NCI-H526 (cell line): Measurements from ENCODE around the gene MX1.
"Not testable (repeated sequence)": the region's sequence is repeated elsewhere in the genome, so short reads cannot be mapped to it uniquely, and the experiment has no call there.

Source experiments
- DNase-seq, 2 experiments: peaks; one replicate each; lab custom pipeline; 2025; lab: John Stamatoyannopoulos, UW

MX1 gene

DNA sequence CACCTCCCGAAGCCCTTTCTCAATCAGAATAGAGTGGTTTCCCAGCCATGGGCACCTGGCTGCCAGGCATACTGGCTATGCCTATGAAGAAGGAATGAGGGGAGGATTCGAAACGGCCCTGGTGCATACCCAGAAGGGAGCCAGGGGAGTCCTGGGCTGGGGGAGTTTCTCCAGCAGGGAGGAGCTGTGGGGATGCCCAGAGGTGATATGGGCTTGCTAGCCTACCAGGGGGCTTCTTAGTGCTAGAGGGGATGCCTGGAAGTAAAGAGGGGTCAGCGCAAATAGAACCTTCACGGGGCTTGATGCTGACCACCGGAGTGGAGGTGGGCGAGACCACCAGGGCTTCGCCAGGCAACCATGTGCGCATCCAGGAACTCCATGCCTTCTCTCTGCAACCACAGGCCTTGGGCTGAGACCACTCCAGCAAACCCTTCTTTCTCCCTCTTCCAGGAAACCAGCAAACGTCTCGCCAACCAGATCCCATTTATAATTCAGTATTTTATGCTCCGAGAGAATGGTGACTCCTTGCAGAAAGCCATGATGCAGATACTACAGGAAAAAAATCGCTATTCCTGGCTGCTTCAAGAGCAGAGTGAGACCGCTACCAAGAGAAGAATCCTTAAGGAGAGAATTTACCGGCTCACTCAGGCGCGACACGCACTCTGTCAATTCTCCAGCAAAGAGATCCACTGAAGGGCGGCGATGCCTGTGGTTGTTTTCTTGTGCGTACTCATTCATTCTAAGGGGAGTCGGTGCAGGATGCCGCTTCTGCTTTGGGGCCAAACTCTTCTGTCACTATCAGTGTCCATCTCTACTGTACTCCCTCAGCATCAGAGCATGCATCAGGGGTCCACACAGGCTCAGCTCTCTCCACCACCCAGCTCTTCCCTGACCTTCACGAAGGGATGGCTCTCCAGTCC lies 18.2 kb upstream of the MX1 start:
- DNase-seq: no peak

DNA sequence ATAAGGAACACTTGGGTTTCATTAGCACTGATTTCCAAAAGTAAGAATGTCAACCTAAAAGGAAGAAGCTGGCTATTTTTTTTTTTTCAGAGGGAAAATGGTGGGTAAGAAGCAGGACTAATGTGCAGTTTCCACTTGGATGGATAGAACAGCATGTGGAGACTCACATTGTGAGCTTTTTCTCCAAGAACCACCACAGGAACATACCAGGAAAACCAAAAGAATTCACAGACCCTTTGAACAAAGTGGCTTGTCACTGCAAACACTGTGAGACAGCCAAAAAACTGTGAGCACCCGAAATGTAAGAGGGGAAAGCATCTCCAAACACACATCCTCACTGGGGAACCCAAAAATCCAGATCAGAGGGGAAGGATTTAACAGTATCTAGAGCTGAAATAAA lies 15.7 kb upstream of the MX1 start:
- DNase-seq: no peak

DNA sequence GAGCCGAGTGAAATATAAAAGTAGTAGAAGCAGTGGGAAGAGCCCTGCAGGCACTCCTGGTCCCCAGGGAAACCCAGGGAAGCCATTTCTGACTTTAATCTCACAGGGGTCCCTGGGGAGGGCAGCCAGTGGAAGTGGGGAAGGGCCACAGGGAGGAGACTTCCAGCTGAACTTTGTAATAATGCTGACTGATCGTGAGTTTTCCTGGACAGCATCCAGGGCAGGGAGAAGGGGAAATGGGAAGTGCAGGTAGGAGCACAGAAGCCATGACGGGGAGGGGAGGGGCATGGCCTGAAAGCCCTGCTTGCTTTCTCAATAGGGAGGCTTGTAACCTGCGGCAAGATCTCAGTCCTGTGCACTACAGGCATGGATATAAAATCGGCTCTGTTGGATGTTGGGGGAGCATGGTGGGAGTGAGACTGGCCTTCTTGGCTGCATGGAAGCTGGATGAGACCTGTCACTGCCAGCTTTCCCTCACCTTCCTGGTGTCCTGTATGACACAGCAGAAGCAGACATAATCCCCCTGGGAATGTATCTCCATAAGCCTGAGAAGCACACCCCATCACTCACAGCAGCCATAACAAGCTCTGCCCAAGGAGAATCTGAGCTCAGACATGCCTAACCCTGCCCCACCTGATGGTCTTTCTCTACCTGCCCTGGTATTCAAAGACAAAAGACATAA lies 15.1 kb upstream of the MX1 start:
- no peak for DNase-seq

DNA sequence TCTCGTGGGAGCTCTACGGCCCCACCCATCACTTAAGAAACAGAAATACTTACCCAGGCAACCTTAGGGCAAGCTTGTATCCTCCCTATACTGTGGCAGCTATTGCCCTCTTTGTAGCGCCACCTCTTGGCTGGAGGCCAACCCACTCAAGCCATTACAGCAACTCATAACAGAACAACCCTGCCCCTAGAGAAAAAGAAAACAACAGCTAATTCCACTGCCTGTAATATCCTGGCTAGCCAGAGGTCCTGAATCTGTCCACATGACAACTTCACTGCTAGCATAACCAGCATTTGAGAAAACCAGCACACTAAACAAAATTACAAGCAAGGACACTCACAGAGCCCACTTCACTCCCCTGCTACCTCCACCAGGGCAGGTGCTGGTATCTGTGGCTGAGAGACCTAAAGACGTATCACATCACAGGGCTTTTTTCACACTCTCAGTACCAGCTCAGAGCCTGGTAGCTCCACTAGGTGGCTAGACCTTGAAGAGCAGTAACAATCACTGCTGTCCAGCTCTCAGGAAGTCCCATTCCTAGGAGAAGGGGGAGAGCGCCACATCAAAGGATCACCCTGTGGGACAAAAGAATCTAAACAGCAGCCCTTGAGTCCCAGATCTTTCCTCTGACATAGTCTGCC lies 14.5 kb upstream of the MX1 start:
- DNase-seq: no peak

DNA sequence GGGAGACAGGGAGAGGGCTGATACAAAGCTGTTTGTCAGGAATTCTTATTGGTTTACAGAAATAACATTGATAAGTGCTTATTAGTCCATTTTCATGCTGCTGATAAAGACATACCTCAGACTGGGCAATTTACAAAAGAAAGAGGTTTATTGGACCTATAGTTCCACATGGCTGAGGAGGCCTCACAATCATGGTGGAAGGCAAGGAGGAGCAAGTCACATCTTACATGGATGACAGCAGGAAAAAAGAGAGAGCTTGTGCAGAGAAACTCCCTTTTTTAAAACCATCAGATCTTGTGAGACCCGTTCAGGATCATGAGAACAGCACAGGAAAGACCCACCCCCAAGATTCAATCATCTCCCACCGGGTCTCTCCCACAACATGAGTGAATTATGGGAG lies 8.5 kb upstream of the MX1 start:
- DNase-seq: not testable (repeated sequence)

DNA sequence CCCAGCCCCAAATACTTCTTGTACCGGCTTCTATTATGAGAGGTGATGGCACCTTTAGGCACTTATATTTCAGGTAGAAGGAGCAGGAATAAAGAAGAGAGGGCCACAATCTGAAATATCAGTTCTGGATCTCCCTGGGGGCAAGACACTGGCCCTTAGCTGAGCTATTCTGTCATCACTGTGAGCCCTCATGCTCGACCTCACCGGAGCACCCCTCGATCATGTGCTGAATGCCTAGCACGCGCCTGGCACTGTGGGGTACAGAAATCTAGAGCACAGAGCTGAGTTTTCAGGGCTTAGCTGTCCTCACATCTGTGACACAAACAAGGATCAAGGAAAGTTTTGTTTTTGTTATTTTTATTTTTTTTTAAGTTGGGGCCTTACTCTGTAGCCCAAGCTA lies 7.6 kb upstream of the MX1 start:
- no peak for DNase-seq

DNA sequence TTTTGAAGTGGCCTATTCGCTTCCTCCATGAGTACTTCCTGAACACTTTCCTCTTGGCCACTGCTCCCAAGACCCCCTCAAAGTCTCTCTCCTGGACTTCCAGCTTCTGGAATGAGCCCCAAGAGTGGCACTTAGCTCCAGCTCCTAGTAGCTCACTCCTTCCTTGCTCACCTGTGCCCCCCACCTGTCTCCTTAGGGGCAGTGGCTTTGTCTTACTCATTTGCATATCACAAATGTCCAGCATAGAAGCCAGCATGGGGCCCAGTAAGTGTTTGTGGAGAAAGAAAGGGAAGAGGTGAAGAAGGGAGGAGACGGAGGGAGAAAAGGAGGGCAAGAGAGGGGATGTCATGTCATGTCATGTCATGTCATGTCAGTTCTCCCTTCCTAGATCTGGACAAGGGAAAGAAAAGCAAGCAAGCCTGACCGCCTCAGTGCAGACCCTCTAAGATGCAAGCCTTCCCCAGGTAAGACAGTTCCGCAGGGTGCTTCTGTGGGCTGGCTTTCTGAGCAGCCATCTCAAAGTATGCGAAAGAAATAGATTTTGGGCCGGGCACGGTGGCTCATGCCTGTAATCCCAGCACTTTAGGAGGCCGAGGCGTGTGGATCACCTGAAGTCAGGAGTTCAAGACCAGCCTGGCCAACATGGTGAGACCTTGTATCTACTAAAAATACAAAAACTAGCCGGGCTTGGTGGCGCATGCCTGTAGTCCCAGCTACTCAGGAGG lies 6.9 kb upstream of the MX1 start:
- DNase-seq: no peak

DNA sequence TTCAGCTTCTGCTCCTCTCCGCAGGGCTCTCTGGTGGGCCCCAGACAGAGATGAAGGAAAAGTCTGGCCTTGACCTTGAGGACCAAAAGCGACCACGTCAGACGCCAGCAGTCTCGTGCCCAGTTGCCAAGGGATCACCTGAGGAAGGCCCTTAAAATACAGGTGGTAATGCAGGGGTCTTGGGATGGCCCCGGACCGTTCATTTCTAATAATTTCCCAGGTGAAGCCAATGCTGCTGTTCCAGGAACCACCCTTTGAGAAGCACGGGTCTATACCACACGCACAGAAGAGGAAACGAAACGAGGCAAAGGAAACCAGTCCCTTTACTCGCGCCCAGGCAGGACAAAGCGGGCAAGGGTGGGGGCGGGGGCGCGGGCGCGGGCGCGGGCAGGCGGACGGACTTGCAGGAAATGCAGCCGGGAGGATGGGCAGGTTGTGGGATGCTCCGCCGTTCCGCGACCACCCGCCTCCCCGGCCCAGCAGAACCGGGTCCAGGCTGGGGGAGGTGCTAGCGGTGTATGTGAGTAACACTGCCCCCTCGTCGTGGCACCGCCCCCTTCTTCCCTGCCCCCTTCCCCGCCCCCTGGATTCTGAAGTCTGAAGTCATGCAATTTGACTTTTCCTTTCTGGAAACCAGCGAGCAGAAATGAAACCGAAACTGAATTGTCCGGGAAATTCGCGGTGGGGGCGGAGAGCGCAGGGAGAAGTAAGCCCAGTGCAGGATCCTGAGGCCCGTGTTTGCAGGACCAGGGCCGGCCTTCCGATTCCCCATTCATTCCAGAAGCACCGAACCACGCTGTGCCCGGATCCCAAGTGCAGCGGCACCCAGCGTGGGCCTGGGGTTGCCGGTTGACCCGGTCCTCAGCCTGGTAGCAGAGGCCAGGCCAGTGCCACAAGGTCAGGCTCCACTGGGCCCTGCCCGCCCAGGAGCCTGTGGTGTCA lies 5.8 kb upstream of the MX1 start:
- DNase-seq: peak; percentile 62 to 80

DNA sequence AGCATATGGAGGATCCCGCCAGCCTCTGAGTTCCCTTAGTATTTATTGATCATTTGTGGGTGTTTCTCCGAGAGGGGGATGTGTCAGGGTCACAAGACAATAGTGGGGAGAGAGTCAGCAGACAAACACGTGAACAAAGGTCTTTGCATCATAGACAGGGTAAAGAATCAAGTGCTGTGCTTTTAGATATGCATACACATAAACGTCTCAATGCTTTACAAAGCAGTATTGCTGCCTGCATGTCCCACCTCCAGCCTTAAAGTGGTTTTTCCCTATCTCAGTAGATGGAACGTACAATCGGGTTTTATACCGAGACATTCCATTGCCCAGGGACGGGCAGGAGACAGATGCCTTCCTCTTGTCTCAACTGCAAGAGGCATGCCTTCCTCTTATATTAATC lies 5.0 kb upstream of the MX1 start:
- DNase-seq: not testable (repeated sequence)

DNA sequence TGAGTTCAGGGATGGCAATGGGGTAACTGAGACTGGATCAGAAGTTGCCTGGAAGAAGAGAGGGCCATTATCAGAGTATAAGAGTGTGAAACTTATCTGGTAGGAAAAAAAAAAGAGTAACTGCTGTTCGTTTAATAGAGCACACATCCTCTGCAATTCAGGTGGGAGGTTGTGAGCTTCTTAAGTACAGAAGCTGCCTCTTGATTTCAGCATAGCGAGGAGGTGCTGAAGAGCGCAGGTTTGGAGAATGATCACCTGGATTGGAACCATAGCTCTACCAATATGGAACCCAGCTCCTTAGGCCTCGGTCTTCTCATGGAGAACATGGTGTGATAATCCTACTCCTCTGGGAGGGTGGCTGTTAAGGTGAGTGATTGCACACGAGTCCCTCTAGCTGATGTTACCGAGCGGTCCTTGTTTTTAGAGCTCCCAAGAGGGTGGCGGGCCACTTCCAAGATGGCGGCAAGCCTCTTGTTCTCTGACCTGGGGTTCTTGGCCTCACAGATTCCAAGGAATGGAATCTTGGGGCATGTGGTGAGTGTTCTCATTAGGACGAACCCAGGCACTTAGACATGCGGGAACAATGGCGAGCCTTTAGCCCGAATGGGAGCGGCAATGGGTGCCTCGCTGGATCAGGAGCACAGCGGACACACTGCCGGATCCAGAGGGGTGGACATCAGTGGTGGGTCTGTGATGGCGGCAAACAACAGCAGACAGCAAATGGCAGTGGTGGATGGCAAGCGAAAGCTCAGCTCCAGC lies 3.3 kb upstream of the MX1 start:
- no peak for DNase-seq

DNA sequence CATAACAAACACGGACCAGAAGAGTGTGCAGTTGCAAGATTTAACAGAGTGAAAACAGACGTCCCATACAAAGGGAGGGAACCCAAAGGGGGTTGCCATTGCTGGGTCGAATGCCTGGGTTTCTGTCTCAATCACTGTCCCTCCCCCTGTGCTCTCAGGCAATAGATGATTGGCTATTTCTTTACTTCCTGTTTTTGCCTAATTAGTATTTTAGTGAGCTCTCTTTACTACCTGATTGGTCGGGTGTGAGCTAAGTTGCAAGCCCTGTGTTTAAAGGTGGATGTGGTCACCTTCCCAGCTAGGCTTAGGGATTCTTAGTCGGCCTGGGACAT lies 2.8 kb upstream of the MX1 start:
- not testable (repeated sequence) for DNase-seq

DNA sequence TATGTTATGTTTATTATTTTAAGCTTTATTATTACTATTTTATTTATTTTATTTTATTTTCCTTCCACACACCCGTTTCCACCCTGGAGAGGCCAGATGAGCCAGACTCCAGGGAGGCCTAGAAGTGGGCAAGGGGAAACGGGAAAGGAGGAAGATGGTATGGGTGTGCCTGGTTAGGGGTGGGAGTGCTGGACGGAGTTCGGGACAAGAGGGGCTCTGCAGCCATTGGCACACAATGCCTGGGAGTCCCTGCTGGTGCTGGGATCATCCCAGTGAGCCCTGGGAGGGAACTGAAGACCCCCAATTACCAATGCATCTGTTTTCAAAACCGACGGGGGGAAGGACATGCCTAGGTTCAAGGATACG lies 468 bp upstream of the MX1 start:
- DNase-seq: no peak

DNA sequence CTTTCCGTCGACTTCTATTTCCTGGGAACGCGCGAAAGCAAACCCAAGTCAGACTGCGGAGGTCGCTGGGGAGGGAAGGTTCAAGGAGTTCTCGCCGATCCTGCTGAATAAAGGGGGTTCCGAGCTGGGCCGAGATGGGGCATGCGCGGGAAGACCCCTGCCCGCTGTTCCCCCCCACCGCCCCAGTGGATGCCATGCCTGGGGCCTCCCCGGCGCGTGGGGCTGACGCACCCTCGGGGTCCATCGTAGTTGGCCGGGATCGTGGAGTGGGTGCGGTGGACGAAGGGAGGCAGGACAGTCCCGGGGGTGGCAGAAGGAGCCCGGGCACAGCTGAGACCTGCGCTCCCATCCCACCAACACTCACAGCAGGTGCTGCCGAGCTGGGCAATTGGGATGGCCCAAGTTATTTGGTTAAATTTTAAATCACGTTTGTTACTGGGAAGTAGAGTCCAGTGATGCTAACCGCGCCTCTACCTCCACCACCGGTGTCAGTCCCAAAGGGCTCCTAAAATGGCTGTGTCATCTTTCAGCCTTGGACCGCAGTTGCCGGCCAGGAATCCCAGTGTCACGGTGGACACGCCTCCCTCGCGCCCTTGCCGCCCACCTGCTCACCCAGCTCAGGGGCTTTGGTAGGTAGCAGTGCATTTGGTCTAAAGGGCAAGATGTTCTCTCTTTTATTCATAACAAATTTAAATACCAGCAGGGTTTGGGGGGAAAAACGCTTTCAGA lies 801 bp downstream of the MX1 start:
- no peak for DNase-seq

DNA sequence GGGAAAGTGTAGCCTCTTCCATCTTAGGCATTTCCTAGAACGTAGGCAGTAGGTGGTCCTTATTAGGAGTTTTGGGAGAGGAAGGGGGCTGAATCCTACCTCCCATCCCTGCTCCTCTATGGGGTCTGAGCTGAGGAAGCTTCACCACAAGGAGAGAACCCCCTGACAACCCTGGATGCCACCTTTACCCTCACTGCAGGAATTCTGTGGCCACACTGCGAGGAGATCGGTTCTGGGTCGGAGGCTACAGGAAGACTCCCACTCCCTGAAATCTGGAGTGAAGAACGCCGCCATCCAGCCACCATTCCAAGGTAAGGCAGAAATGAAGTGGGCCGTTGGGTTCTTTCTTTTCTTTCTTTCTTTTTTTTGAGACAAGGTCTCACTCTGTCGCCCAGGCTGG lies 1.5 kb downstream of the MX1 start:
- DNase-seq: no peak

DNA sequence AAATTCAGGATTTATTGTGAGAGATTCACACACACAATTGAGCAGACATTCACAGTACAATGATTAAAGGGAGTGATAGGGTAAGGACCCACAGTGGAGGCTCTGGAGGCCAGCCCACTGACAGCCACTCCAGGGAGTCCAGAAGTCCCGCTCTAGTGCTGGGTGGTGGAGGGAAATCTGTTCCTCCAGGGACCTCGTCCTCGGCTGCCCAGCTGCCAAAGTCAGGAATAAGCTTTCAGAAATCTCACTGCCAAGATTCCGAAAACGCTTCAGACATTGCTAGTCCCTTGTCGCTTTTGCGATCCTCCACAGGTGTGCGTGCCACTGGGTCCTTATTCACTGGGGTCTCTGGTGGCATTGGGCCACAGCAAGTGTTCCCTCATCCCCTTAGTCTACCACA lies 2.3 kb downstream of the MX1 start:
- DNase-seq: no peak

DNA sequence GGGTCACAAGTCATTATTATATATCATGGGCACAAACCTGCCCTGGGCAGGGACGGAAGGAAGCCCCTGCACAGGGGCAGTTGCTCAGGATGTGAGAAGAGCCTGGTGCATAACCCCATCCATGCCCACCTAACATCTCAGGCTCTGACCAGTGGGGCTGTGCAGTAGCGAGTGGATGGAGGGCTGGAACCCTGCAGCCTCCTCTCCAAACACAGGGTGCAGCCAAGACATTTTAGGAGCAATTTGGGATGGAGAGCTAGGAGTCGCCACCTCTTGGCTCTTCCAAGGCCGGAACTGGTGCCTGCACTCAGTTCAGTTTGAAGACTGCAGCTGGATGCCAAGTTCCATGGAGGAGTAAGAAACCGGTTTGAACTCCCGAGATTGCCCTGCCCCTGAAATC lies 2.8 kb downstream of the MX1 start:
- DNase-seq: no peak

DNA sequence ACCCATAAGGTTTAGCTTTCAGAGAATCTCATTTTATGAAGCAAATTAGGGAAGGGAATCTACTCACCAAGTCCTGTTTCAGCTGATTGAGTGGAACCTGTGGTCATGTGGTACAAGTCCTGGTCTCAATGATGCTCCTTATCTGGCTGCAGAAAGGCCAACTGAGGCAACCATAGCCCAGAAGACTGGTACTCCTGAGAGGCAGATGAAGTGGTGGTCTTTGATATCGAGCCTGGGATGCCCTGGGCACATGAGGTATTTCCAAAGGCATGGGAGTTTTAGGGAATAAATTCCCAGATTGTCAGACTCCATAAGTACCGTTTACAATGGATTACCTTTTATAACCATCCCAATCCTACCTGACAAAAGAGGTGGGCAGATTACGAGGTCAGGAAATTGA lies 3.3 kb downstream of the MX1 start:
- DNase-seq: no peak

DNA sequence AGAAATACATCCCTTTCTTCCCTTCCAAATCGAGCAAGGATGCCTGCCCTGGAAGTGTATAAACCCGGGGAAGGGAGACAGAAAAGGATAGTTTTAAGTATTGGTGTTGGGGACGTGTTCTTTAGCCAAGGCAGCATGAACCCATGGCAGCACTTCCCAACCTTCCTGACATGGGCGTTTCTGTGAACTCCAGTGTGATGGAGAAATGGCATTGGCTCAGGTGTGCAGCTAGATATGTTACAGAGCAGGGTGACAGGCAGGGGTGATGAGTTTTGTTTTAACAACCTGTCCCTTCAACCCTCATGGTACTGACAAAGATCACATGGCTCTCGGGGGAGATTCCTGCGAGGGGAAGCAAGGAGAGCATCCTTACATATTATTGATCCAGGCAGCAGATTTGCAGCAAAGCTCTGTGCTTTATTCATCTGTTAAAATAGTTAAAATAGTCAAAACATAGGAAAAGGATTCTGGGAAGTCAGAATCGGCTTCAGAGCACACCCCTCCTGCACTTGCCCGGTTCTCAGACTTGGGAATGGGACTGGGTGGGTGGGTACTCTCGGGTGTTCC lies 4.0 kb downstream of the MX1 start:
- DNase-seq: no peak

DNA sequence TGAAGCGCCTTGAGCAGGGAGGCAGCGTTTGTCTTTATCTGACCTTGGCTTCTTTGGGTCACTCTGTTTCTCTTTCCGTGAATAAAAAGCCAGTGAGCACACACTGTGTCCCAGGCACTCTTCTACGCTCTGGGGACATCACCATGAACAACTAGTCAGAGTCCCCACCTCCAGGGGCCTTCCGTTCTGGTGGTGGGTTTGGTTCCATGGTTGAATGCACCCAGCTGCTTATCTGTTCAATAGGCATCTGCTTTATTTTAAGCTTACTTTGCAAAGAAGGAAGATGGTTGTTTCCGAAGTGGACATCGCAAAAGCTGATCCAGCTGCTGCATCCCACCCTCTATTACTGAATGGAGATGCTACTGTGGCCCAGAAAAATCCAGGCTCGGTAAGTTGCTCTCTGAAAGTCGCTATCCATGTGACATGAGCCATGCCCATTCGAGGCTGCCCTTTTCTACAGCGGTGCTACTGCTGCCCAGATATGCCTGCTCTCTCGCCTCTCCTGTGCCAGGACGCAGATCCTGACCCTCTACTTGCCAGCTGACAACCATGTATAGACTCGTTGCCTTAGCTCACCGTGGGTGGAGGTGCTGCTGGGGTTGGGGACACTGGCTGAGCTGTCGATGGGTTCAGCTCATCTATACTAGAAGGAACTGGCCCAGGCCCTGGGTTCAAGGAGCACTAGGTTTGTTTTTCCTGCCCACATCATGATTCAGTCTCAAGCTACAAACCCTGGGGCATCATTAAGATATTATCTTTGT lies 5.9 kb downstream of the MX1 start:
- no peak for DNase-seq
